ENCODE measurements around the gene EMID1.

EMID1 gene

DNA sequence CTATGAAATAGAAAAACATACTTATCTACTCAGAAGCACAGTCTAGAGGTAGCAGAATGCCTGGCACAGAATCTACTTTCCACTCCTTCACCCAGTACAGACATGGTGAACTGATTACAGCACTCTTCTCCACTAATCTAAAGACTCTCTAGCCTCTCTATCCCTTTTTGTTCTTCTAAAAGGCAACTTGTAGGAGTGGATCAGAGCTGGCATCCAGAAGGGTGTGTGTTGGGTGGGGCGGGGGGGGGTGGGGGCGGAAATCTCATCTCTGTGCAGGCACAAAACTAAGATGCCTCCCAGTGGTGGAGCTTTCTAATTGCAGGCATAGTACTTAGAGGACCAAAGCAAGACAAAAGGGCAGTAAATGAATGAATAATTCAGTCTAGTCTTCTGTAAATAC lies 11.5 kb upstream of the EMID1 start:
- DNase-seq (ENCODE audit: low read depth) = no peak
- no peak overlapping the region for H3K4me3 ChIP-seq (ENCODE audit: low read length)
- peak; percentile 17; the same call in 1 of the 2 replicates for TF ChIP-seq CTCF (conservative IDR thresholded peaks at IDR 0.05; ENCODE audit: low read length)

DNA sequence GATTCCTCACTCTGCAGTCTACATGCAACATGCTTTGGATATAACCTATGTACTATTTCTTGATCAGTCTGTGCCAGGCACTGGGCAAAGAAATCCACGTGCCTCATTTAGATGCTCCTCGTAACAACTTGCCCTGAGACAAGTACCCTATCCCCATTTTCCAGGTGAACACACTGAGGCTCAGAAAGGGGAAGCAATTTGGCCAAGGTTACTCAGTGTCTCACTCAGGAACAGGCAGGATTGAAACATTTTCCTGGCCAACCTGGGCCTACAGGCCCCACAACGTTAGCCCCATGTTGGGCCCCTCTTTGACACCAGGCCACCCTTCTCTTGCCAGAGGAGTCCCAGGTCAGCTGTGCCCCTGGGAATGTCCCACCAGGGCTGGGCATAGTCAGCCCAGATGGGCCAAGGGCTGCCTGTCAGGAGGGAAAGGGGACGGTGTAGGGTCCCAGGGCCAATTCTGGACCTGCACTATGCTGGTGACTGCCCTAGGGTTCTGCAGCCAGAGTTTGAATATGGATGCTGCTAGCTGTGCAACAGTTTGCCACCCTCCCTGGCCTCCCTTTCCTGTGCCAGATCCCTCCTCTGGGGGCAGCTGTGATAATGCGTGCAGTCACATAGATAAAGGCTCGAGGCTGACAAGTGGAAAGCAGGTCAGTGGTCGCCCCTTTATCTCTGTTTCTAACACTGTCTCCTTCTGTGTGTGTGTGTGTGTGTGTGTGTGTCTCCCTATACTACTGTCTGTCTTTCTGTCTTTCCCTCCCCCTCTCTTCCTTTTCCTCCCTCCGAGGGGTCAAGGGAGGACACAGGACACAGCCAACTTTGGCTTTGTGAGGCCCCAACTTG lies 10.4 kb upstream of the EMID1 start:
- no peak for DNase-seq (ENCODE audit: low read depth)
- no peak for TF ChIP-seq CTCF (conservative IDR thresholded peaks at IDR 0.05; ENCODE audit: low read length)
- no peak overlapping the region for H3K4me3 ChIP-seq (ENCODE audit: low read length)

DNA sequence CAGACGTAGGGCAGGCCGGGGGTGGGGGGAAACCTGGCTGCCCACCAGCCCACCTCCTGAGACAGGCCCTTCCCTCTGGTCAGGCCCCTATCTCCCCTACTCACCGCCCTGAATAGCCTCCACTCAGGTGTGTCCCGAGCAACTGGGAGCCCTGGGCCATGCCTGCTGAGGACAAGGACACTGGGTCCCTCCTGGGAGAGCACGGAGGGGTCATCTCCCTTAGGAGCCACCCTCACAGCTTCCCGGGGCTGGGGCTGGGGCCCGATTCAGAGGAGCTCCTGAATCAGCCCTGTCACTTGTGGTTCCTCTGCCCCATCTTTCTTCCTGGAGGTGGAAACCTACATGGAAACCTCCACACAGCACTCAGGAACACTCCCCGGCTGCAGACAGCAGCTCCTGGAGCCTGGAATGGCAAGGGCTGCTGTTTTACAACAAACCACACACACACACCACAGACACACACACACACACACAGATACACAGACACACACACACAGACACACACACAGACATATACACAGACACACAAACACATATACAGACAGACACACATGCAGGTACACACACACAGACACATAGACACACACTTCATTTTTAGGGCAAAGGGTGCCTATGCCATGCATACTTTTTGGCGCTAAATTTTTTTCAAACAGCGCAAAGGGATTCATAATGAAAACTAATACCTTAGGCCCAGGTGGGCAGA lies 9.6 kb upstream of the EMID1 start:
- DNase-seq (ENCODE audit: low read depth) = no peak
- H3K4me3 ChIP-seq (ENCODE audit: low read length) = no peak overlapping the region
- TF ChIP-seq CTCF (conservative IDR thresholded peaks at IDR 0.05; ENCODE audit: low read length) = no peak

- no peak overlapping the region for H3K4me3 ChIP-seq (ENCODE audit: low read length)
- no peak for DNase-seq (ENCODE audit: low read depth)
- no peak for TF ChIP-seq CTCF (conservative IDR thresholded peaks at IDR 0.05; ENCODE audit: low read length)
Observed at GRCh38 chr22:29197096-29197495, 8.6 kb upstream of the EMID1 start.

DNA sequence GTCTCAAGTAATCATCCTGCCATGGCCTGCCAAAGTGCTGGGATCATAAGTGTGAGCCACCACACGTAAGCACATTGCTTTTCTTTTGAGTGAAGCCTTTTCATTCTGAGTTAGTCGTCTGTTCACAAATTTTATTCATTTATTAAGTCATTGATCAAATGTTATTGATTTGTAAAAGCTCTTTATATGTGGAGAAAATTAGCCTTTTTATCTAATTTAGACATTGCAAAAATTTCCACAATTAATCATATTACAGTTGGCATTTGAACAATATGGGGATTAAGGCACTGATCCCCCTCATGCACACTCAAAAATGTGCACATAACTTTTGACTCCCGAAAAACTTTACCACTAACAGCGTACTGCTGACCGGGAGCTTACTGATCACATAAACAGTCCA lies 7.5 kb upstream of the EMID1 start:
- DNase-seq (ENCODE audit: low read depth) = no peak
- TF ChIP-seq CTCF (conservative IDR thresholded peaks at IDR 0.05; ENCODE audit: low read length) = no peak
- no peak overlapping the region for H3K4me3 ChIP-seq (ENCODE audit: low read length)

DNA sequence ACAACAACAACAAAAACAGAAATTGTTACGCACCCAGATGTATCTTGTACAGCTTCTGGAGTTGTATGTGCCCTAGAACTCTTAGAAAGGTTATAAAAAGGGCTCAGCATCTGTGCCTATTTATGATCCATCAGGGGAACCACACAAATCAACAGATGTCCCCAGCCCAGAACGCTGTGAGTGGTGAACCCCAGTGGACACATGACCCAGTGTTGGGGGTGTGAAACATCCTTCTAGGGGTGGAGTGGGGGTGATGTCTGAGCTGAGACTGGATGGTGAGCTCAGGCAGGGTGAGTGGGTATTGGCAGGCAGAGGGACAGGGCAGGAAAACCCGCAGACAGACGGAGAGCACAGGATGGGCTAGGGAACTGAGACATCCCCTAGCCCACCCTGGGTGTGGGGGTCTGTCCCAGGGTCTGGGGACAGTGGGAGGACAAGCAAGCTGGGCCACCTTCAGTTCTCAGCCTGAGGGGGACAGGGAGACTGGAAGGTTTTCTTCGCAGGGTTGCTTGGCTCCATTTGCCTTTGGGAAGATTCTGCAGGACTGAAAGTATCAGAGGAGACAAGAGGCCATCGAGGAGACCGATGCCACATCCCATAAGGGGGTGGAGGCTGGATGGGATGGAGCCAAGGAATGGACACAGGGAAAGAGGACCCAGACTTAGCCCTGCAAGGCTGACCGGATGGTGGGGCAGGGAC lies 5.8 kb upstream of the EMID1 start:
- H3K4me3 ChIP-seq (ENCODE audit: low read length) = no peak overlapping the region
- no peak for TF ChIP-seq CTCF (conservative IDR thresholded peaks at IDR 0.05; ENCODE audit: low read length)
- DNase-seq (ENCODE audit: low read depth) = no peak

Measured in AG10803 (cell line).